Measurements from ENCODE around the gene OSGEP.

OSGEP gene

DNA sequence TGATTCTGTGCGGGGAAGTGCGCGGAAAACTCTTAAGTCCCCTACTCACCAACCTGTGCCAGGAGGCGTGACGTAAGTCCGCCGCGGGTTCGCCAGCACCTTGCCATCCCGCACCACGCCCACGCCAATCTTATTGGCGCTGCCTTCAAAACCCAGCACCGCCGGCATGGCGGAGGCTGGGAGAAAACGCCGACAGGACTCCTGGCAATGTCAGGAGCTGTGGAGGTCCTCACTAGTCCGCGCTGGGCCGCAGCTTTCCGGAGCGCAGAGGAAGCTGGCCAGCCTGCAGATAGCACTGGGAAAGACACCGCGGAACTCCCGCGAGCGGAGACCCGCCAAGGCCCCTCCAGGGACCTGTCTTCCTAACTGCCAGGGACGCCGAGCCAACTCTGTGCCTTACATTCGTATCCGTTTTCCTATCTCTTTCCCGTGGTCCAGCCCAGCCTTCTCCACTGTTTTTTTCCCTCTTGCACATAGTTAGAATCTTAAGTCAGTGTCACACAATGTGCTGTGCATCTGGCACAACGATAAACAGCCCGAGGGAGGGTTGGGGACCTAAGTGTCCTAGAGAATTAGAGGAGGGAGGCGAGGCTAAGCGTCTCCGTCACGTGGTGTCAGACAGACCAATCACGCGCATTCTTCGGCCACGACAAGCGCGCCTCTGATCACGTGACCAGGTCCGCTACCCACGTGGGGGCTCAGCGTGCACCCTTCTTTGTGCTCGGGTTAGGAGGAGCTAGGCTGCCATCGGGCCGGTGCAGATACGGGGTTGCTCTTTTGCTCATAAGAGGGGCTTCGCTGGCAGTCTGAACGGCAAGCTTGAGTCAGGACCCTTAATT, at the start of gene OSGEP, which contains the start of gene APEX1:
Gene OSGEP (minus strand): TSS at position 297 of the 839 bp plus-strand sequence. CDS start 129 bp downstream, at position 168.
Gene APEX1 (plus strand): TSS at position 711 of the 839 bp plus-strand sequence. CDS start 420 bp downstream, outside the sequence.
- peak; percentile 13; the same call in 1 of the 2 replicates for TF ChIP-seq NFRKB (IDR thresholded peaks at IDR 0.05)
- no peak for TF ChIP-seq LEF1 (IDR thresholded peaks at IDR 0.05; ENCODE audit: borderline replicate concordance)
- no peak for TF ChIP-seq TARDBP (IDR thresholded peaks at IDR 0.05)
- TF ChIP-seq ELF4 (IDR thresholded peaks at IDR 0.05): peak; percentile 53
- peak; percentile 73; the same call in 1 of the 2 replicates for TF ChIP-seq FOXK2 (IDR thresholded peaks at IDR 0.05)
- TF ChIP-seq ZNF384 (IDR thresholded peaks at IDR 0.05): no peak
- TF ChIP-seq ARNT (IDR thresholded peaks at IDR 0.05): no peak
- TF ChIP-seq FOXM1 (IDR thresholded peaks at IDR 0.05; ENCODE audit: borderline replicate concordance): no peak
- TF ChIP-seq BHLHE40 (IDR thresholded peaks at IDR 0.05; ENCODE audit: borderline replicate concordance): no peak
- TF ChIP-seq, protein P1, sequence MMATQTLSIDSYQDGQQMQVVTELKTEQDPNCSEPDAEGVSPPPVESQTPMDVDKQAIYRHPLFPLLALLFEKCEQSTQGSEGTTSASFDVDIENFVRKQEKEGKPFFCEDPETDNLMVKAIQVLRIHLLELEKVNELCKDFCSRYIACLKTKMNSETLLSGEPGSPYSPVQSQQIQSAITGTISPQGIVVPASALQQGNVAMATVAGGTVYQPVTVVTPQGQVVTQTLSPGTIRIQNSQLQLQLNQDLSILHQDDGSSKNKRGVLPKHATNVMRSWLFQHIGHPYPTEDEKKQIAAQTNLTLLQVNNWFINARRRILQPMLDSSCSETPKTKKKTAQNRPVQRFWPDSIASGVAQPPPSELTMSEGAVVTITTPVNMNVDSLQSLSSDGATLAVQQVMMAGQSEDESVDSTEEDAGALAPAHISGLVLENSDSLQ (IDR thresholded peaks at IDR 0.05): peak; percentile 71
- no peak for TF ChIP-seq SUZ12 (IDR thresholded peaks at IDR 0.05)
- peak; percentile 58; the same call in 1 of the 2 replicates for TF ChIP-seq CTBP1 (IDR thresholded peaks at IDR 0.05; ENCODE audit: borderline replicate concordance)
- no peak for TF ChIP-seq SP1 (IDR thresholded peaks at IDR 0.05)
- TF ChIP-seq FOXA1 (IDR thresholded peaks at IDR 0.05): no peak
- peak; percentile 89 for TF ChIP-seq L3MBTL2 (conservative IDR thresholded peaks at IDR 0.05)
- TF ChIP-seq HDGF (IDR thresholded peaks at IDR 0.05; ENCODE audit: borderline replicate concordance): no peak
- CTCF ChIA-PET: interaction anchor here (1.5 kb wide), 1 partner anchor 39 kb away, joined by 4 read pairs; no protein-coding TSS in a partner anchor
- peak; percentile 94 for DNase-seq (ENCODE audit: extremely low spot score)
- POLR2A ChIA-PET: interaction anchor here (0.6 to 5.5 kb wide), 25 partner anchors 9 to 260 kb away, joined by 3 to 58 read pairs (median 7); partner anchors contain the start of genes CCNB1IP1, KLHL33, PARP2 and PNP

DNA sequence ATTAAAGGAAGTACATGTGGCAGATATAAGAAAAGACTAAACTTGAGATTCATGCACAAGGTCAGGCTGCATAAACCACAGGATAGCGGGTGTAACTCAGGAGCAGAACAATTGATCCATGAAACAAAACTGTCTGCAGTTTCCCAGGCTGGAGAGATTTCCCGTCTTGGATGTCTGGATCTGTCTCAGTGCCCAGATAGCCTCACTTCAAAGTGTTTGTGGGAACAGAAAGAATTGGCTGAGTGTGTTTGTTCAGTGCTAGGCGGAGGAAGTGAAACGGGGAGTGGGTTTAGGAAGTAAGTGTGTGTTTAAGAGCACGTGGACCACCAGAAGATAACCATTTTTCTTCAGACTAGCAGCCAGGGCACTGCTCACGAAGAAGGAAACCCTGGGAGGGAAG, 49.3 kb upstream of the OSGEP start:
- CTCF ChIA-PET: no interaction called here
- POLR2A ChIA-PET: no interaction called here
- no peak for DNase-seq (ENCODE audit: extremely low spot score)
- TF ChIP-seq L3MBTL2 (conservative IDR thresholded peaks at IDR 0.05) (no peak), NFRKB (IDR thresholded peaks at IDR 0.05) (no peak), LEF1 (IDR thresholded peaks at IDR 0.05; ENCODE audit: borderline replicate concordance) (no peak), FOXK2 (IDR thresholded peaks at IDR 0.05) (no peak), FOXA1 (IDR thresholded peaks at IDR 0.05) (no peak), BHLHE40 (IDR thresholded peaks at IDR 0.05; ENCODE audit: borderline replicate concordance) (no peak), TARDBP (IDR thresholded peaks at IDR 0.05) (no peak), FOXM1 (IDR thresholded peaks at IDR 0.05; ENCODE audit: borderline replicate concordance) (no peak), ELF4 (IDR thresholded peaks at IDR 0.05) (no peak), SP1 (IDR thresholded peaks at IDR 0.05) (no peak), SUZ12 (IDR thresholded peaks at IDR 0.05) (no peak), HDGF (IDR thresholded peaks at IDR 0.05; ENCODE audit: borderline replicate concordance) (no peak), ARNT (IDR thresholded peaks at IDR 0.05) (no peak), ZNF384 (IDR thresholded peaks at IDR 0.05) (no peak), CTBP1 (IDR thresholded peaks at IDR 0.05; ENCODE audit: borderline replicate concordance) (no peak)
- TF ChIP-seq, protein P1 (IDR thresholded peaks at IDR 0.05): no peak

DNA sequence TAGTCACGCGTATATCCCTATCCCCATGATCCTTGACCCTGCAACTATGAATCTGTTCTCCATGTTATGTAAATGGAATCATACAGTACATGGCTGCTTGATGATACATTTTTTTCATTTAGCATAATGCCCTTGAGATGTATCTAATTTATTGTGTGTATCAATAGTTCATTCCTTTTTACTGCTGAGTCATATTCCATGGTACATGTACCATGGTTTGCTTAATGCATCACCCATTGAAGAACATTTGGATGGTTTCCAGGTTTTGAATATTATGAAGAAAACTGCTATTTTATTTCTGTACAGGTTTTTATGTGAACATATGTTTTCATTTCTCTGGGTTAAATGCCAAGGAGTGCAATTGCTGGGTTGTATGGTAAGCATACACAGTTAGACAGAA, 46.7 kb upstream of the OSGEP start:
- ChIA-PET POLR2A (no interaction called here), CTCF (no interaction called here)
- no peak for DNase-seq (ENCODE audit: extremely low spot score)
- no peak for TF ChIP-seq CTBP1 (IDR thresholded peaks at IDR 0.05; ENCODE audit: borderline replicate concordance)
- TF ChIP-seq FOXM1 (IDR thresholded peaks at IDR 0.05; ENCODE audit: borderline replicate concordance): no peak
- TF ChIP-seq ZNF384 (IDR thresholded peaks at IDR 0.05): no peak
- no peak for TF ChIP-seq ELF4 (IDR thresholded peaks at IDR 0.05)
- no peak for TF ChIP-seq TARDBP (IDR thresholded peaks at IDR 0.05)
- no peak for TF ChIP-seq HDGF (IDR thresholded peaks at IDR 0.05; ENCODE audit: borderline replicate concordance)
- TF ChIP-seq FOXA1 (IDR thresholded peaks at IDR 0.05): no peak
- no peak for TF ChIP-seq SP1 (IDR thresholded peaks at IDR 0.05)
- TF ChIP-seq ARNT (IDR thresholded peaks at IDR 0.05): no peak
- no peak for TF ChIP-seq FOXK2 (IDR thresholded peaks at IDR 0.05)
- TF ChIP-seq NFRKB (IDR thresholded peaks at IDR 0.05): no peak

DNA sequence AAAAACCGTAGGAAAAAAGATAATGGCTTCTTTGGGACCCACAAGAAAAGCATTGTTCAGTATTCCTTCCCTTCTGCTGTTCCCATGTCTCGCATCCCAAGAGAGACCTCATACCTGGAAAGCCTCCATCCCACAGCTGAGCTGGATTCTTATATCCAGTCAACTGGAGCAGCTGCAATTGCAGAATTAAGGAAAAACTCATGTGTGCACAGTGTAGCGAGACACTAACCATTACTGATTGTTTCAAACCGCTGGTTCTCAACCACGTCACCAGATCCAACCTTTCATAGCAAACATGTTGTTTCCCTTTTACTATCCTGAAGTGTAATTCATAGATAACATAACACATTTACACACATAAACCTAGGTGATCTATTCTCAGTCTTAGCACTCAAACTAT, 45.3 kb upstream of the OSGEP start:
- TF ChIP-seq L3MBTL2 (conservative IDR thresholded peaks at IDR 0.05) (no peak), NFRKB (IDR thresholded peaks at IDR 0.05) (no peak), TARDBP (IDR thresholded peaks at IDR 0.05) (no peak), FOXM1 (IDR thresholded peaks at IDR 0.05; ENCODE audit: borderline replicate concordance) (no peak), ZNF384 (IDR thresholded peaks at IDR 0.05) (no peak), LEF1 (IDR thresholded peaks at IDR 0.05; ENCODE audit: borderline replicate concordance) (no peak), CTBP1 (IDR thresholded peaks at IDR 0.05; ENCODE audit: borderline replicate concordance) (no peak), BHLHE40 (IDR thresholded peaks at IDR 0.05; ENCODE audit: borderline replicate concordance) (no peak), ARNT (IDR thresholded peaks at IDR 0.05) (no peak), SP1 (IDR thresholded peaks at IDR 0.05) (no peak), SUZ12 (IDR thresholded peaks at IDR 0.05) (no peak), ELF4 (IDR thresholded peaks at IDR 0.05) (no peak), FOXK2 (IDR thresholded peaks at IDR 0.05) (no peak), FOXA1 (IDR thresholded peaks at IDR 0.05) (no peak), HDGF (IDR thresholded peaks at IDR 0.05; ENCODE audit: borderline replicate concordance) (no peak)
- TF ChIP-seq, protein P1 (IDR thresholded peaks at IDR 0.05): no peak
- ChIA-PET POLR2A (no interaction called here), CTCF (no interaction called here)
- DNase-seq (ENCODE audit: extremely low spot score): no peak

DNA sequence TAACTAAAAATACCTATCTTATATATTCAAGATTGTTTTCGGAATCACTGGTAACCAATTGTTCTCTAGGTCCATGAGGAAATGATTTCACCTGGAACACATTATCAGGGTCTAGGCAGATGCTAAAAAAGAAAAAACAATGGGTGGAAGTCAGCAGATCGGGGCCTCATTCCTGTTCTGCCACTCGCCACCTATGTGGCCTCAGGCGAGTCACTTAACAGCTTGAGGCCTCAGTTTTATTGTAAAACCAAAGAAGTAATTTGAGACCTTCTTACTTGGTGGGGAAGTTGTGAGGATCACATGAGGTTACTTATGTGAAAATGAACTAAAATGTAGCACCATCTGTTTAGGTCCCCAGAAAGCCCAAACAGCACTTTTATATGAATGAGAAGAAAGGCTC, 44.5 kb upstream of the OSGEP start:
- POLR2A ChIA-PET: interaction anchor here (1.2 kb wide), 1 partner anchor 37 kb away, joined by 6 read pairs; no protein-coding TSS in a partner anchor
- 0 out of 2 replicates have a peak, but pooled peaks have one; percentile 22 for TF ChIP-seq L3MBTL2 (conservative IDR thresholded peaks at IDR 0.05)
- no peak for TF ChIP-seq CTBP1 (IDR thresholded peaks at IDR 0.05; ENCODE audit: borderline replicate concordance)
- peak; percentile 59 for DNase-seq (ENCODE audit: extremely low spot score)
- CTCF ChIA-PET: no interaction called here
